ENCODE measurements around the gene VSTM4. TPM values are rescaled to one million over a fixed set of nuclear protein-coding genes. Genes with fewer than 3 reads are reported as not detected.

Gene VSTM4
- total and polyA plus RNA-seq, 2 of the 4 experiments (the other 2 are of a cell fraction), result 2.4 to 2.9 TPM

- Histone ChIP-seq H4K91ac (ENCODE audit: insufficient read depth, low read depth, low read length) (no peak overlapping the region), H3K18ac (ENCODE audit: low read depth, low read length) (no peak overlapping the region), H4K8ac (ENCODE audit: low read depth in 2 of 2, low read length in 2 of 2) (no peak overlapping the region), H3K79me1 (ENCODE audit: low read depth in 1 of 2, low read length in 2 of 2) (no peaks in the 10 kb centered on the region), H2AK5ac (ENCODE audit: low read depth, low read length) (no peak overlapping the region), H3K27ac (ENCODE audit: insufficient read depth, low read length) (no peak overlapping the region), H2BK15ac (ENCODE audit: low read depth, low read length) (no peak overlapping the region), H3K9me3 (ENCODE audit: control insufficient read depth, insufficient read depth, low read length) (no peaks in the 10 kb centered on the region), H4K5ac (ENCODE audit: low read depth, low read length) (no peak overlapping the region), H3K14ac (replicated peaks; ENCODE audit: low read depth, low read length) (no peak overlapping the region), H2BK20ac (ENCODE audit: low read depth, low read length) (no peak overlapping the region), H3K4me3 (ENCODE audit: insufficient read depth, low read depth, low read length) (no peak overlapping the region), H3K56ac (ENCODE audit: extremely low read depth, insufficient read depth, low read length) (no peak overlapping the region), H3K36me3 (ENCODE audit: control insufficient read depth, insufficient read depth, low read length) (peaks cover 19% of the 10 kb centered on the region; the same call in 1 of the 2 replicates), H2BK120ac (ENCODE audit: low read depth, low read length) (no peak overlapping the region), H2AK9ac (replicated peaks; ENCODE audit: low read depth, low read length, poor library complexity) (no peak overlapping the region), H2BK5ac (ENCODE audit: low read depth, low read length, poor library complexity, severe bottlenecking) (no peak overlapping the region), H4K20me1 (ENCODE audit: insufficient read depth, low read length) (peaks cover 3% of the 10 kb centered on the region), H3K9ac (ENCODE audit: low read depth, low read length) (no peak overlapping the region), H3K27me3 (ENCODE audit: control insufficient read depth, insufficient read depth, low read length) (no peaks in the 10 kb centered on the region), H3K9me1 (ENCODE audit: insufficient read depth, low read length) (peaks cover 9% of the 10 kb centered on the region), H3K4ac (ENCODE audit: low read depth, low read length) (no peak overlapping the region), H3K4me2 (ENCODE audit: low read depth, low read length) (no peak overlapping the region), H3K23ac (ENCODE audit: low read depth, low read length) (no peak overlapping the region), H3K4me1 (ENCODE audit: control insufficient read depth, insufficient read depth, low read length) (no peaks in the 10 kb centered on the region), H2AFZ (replicated peaks; ENCODE audit: low read length, poor library complexity) (no peak overlapping the region)
- DNase-seq (no peak), ATAC-seq (ENCODE audit: low read depth) (no peak)
- TF ChIP-seq MXI1 (IDR thresholded peaks at IDR 0.05; ENCODE audit: borderline replicate concordance, low read depth, low read length) (no peak), CTCF (conservative IDR thresholded peaks at IDR 0.05; ENCODE audit: low read depth, low read length) (no peak), CEBPB (IDR thresholded peaks at IDR 0.05; ENCODE audit: low read depth, low read length) (no peak), CHD1 (IDR thresholded peaks at IDR 0.05; ENCODE audit: low read depth, low read length) (no peak), NFE2L2 (IDR thresholded peaks at IDR 0.05; ENCODE audit: low read depth, low read length) (no peak), USF2 (IDR thresholded peaks at IDR 0.05; ENCODE audit: low read depth, low read length) (no peak), BHLHE40 (IDR thresholded peaks at IDR 0.05; ENCODE audit: low read depth, low read length) (no peak), MAFK (IDR thresholded peaks at IDR 0.05; ENCODE audit: low read depth, low read length) (no peak), RCOR1 (IDR thresholded peaks at IDR 0.05; ENCODE audit: insufficient replicate concordance, low read length) (no peak), MAZ (IDR thresholded peaks at IDR 0.05; ENCODE audit: borderline replicate concordance, low read depth, low read length) (no peak), RAD21 (IDR thresholded peaks at IDR 0.05; ENCODE audit: low read length) (no peak), SMC3 (IDR thresholded peaks at IDR 0.05; ENCODE audit: low read depth, low read length) (no peak), FOS (IDR thresholded peaks at IDR 0.05; ENCODE audit: low read depth, low read length) (no peak), RFX5 (IDR thresholded peaks at IDR 0.05; ENCODE audit: low read depth, low read length) (no peak), POLR2A (IDR thresholded peaks at IDR 0.05; ENCODE audit: low read depth, low read length) (no peak)
- TF ChIP-seq, protein P1, sequence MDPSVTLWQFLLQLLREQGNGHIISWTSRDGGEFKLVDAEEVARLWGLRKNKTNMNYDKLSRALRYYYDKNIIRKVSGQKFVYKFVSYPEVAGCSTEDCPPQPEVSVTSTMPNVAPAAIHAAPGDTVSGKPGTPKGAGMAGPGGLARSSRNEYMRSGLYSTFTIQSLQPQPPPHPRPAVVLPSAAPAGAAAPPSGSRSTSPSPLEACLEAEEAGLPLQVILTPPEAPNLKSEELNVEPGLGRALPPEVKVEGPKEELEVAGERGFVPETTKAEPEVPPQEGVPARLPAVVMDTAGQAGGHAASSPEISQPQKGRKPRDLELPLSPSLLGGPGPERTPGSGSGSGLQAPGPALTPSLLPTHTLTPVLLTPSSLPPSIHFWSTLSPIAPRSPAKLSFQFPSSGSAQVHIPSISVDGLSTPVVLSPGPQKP (IDR thresholded peaks at IDR 0.05; ENCODE audit: borderline replicate concordance, low read depth, low read length), result no peak
- ChIA-PET CTCF (no interaction called here), POLR2A (ENCODE audit: unreplicated experiment) (no interaction called here)
- in situ Hi-C loops (cut with MboI; ENCODE audit: low sequenced_read_pairs) (no loop called here), dilution Hi-C loops (cut with HindIII; ENCODE audit: low sequenced_read_pairs, unreplicated experiment) (no loop called here), intact Hi-C loops (cut with micrococcal nuclease) (no loop called here)
- no TSS peak for BruUV-seq (replicated peaks)
- 78% methylated on average over 5 of the region's 8 CpGs; no CpG with 5 or more reads in 1 of the 2 experiments for WGBS, 2 experiments (ENCODE audit: extremely low coverage in 2 of 2, insufficient read length in 1 of 2)
Measured at GRCh38 chr10:49068209-49068608, 47.1 kb downstream of the VSTM4 start.
